ENCODE results near the gene NTN1. TPM values are rescaled to one million over a fixed set of nuclear protein-coding genes. Genes with fewer than 3 reads are reported as not detected.
A peak's percentile ranks its signal among the peaks of the same experiment; 100 is the strongest.
"Not testable (repeated sequence)": the region's sequence is repeated elsewhere in the genome, so short reads cannot be mapped to it uniquely, and the experiment has no call there.

Gene NTN1
- total and polyA plus RNA-seq, 2 experiments from 2014 or later, result 0.16 to 0.60 TPM

DNA sequence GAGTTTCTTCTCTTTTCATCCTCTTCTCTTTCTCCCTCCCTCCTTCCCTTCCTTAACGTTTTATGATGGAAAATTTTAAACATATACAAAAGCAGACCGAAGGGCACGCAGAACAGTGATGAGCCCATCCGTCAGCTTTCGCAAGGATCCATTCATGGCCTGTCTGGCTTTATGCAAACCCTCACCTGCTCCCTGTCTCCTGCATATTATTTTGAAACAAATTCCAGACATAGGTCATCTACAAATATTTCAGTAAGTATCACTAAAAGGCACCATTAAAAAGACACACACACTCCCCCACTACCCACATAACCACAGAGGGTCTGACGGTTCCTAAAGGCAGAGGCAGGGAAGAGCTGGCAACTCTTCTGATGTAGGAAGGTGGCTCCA is 235.0 kb downstream of the NTN1 start:
- H3K4me3 ChIP-seq, result no peak overlapping the region
- no peaks in the 10 kb centered on the region for H3K27me3 ChIP-seq
- no peaks in the 10 kb centered on the region for H3K36me3 ChIP-seq
- no peak overlapping the region for H3K27ac ChIP-seq
- TF ChIP-seq, protein P1, sequence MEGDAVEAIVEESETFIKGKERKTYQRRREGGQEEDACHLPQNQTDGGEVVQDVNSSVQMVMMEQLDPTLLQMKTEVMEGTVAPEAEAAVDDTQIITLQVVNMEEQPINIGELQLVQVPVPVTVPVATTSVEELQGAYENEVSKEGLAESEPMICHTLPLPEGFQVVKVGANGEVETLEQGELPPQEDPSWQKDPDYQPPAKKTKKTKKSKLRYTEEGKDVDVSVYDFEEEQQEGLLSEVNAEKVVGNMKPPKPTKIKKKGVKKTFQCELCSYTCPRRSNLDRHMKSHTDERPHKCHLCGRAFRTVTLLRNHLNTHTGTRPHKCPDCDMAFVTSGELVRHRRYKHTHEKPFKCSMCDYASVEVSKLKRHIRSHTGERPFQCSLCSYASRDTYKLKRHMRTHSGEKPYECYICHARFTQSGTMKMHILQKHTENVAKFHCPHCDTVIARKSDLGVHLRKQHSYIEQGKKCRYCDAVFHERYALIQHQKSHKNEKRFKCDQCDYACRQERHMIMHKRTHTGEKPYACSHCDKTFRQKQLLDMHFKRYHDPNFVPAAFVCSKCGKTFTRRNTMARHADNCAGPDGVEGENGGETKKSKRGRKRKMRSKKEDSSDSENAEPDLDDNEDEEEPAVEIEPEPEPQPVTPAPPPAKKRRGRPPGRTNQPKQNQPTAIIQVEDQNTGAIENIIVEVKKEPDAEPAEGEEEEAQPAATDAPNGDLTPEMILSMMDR (IDR thresholded peaks at IDR 0.05; ENCODE audit: low read depth, low read length), result no peak
- H3K9me3 ChIP-seq (ENCODE audit: low read depth), result no peaks in the 10 kb centered on the region
- H3K4me1 ChIP-seq (ENCODE audit: low read depth), result no peaks in the 10 kb centered on the region
- no peak for DNase-seq (ENCODE audit: low read depth in 1 of 2, low spot score in 1 of 2)

DNA sequence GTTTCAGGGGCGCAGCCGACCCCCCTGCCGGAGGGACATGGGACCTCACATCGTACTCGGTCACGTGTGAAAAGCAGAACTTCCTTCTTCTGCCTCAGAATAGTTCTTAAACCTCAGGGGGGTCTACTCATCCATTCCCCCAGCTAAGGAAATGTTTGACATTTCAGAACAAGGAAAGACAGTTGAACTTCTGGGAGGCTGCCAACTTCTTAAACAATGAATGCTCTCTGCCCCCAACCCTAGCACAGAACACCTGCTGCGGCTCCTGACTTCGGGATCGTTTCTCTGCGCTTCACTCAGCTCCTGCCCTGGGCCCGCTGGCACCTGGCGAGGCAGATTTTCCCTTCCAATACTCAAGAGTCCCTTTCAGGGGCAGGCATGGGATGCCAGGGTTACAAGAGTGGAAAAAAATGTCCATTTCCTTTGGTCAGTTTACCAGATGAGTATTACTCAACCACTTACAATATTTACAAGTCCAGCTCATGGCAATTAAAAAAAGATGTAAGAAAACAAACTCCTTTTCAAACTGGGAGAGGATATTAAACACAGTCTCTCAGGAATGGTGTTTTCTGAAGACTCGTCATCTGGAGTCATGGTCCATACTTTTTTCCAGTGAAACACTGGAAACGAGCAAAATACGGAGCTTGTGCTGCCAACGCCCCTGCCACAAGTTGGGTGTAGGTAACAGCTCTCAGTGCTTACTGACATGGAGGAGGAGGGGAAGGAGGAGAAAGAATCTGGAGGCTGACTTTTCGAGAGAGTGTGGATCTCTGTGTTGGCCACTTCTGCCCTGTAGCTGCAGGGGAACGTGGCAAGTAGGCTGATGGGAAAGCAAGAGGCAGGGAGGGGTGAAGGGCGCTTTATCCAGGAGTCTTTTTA is 235.7 kb downstream of the NTN1 start:
- DNase-seq (ENCODE audit: low read depth in 1 of 2, low spot score in 1 of 2), result no peak
- H3K4me3 ChIP-seq, result no peak overlapping the region
- H3K4me1 ChIP-seq (ENCODE audit: low read depth), result no peaks in the 10 kb centered on the region
- no peaks in the 10 kb centered on the region for H3K27me3 ChIP-seq
- no peaks in the 10 kb centered on the region for H3K36me3 ChIP-seq
- TF ChIP-seq, protein P1 (IDR thresholded peaks at IDR 0.05; ENCODE audit: low read depth, low read length), result no peak
- H3K27ac ChIP-seq, result no peak overlapping the region
- H3K9me3 ChIP-seq (ENCODE audit: low read depth), result no peaks in the 10 kb centered on the region

DNA sequence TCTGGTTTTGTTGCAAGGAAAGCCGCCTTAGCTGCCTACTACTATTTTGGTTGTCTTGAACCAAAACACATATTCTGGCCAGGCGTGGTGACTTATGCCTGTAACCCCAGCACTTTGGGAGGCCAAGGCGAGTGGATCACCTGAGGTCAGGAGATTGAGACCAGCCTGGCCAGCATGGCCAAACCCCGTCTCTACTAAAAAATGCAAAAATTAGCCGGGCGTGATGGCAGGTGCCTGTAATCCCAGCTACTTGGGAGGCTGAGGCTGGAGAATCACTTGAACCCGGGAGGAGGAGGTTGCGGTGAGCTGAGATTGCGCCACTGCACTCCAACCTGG is 236.3 kb downstream of the NTN1 start:
- not testable (repeated sequence) for H3K36me3 ChIP-seq; DNase-seq (ENCODE audit: low read depth in 1 of 2, low spot score in 1 of 2); H3K9me3 ChIP-seq (ENCODE audit: low read depth); H3K4me3 ChIP-seq; H3K4me1 ChIP-seq (ENCODE audit: low read depth); H3K27ac ChIP-seq; H3K27me3 ChIP-seq

DNA sequence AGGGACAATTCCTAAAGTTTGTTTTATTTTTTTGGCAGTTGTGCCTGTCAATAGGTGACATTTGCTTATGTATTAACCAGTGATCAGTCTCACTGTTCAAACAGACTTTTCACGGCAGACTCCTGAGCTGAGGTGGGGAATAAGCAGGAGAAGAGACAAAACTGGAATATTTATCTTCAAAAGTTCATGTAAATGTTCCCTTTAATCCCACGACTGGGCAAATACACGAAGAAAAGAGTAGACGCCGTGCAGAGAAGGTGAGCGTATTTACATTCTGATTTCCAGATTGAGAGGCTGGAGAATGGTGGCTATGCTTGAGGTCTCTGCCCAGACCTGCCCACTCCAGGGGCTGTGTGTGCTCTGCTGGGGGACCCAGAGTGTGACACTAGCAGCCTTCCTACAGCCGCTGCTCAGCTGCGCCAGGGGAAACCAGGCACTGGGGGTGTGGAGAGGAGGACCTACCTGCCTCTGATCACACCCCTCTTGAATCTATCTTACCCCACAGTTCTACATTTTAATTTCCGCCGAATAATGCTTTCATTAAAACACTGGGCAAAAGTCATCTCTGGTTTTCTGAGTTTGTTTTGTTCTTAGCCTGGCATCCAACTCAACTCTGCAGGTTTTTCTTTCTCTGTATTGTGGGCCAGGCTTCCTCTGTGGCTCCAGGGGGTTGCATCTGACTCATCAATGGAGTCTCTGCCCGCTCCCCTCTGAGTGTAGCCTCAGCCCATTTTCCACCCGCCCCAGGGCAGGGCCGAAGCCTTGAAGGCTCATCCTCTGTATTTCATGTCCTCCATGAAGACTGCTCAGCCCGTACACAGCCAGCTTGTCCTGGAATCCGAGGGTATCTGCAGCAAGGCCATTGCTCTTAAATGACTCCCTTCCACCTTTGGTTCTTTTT is 237.1 kb downstream of the NTN1 start:
- Histone ChIP-seq H3K27ac (no peak overlapping the region), H3K36me3 (no peaks in the 10 kb centered on the region), H3K4me3 (no peak overlapping the region), H3K9me3 (ENCODE audit: low read depth) (no peaks in the 10 kb centered on the region), H3K4me1 (ENCODE audit: low read depth) (no peaks in the 10 kb centered on the region), H3K27me3 (no peaks in the 10 kb centered on the region)
- no peak for DNase-seq (ENCODE audit: low read depth in 1 of 2, low spot score in 1 of 2)
- TF ChIP-seq, protein P1 (IDR thresholded peaks at IDR 0.05; ENCODE audit: low read depth, low read length), result no peak

DNA sequence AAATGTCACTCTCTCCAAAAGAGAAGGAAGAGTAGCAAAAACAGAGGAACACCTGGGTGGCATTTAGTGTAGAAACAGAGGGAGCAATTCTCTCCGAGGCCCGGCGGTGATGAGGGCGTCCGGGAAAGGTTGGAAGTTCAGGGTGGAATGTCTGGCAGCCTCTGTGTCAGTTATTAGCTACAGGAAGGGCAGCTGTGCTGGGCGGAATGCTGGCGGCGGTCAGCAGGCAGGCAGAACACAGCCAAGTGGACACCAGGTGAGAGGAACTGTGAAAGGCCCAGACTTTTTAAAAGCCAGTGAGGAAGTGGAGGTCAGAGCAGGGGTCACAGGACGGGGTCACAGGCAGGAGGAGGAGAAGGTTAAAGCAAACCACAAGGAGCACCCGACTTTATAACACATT is 238.1 kb downstream of the NTN1 start:
- Histone ChIP-seq H3K27me3 (no peaks in the 10 kb centered on the region), H3K4me3 (no peak overlapping the region), H3K27ac (no peak overlapping the region), H3K9me3 (ENCODE audit: low read depth) (no peaks in the 10 kb centered on the region), H3K36me3 (no peaks in the 10 kb centered on the region), H3K4me1 (ENCODE audit: low read depth) (no peaks in the 10 kb centered on the region)
- TF ChIP-seq, protein P1 (IDR thresholded peaks at IDR 0.05; ENCODE audit: low read depth, low read length), result no peak
- DNase-seq (ENCODE audit: low read depth in 1 of 2, low spot score in 1 of 2), result peak in 1 of 2 donors; percentile 43

All from cardiac muscle cell (in vitro differentiated cells and primary cell).